HepG2 (cell line): ENCODE results near the gene BMF. TPM values are rescaled to one million over a fixed set of nuclear protein-coding genes. Genes with fewer than 3 reads are reported as not detected.

Source experiments
- DMAP1 ChIP-seq: IDR thresholded peaks from 2 replicates; pipeline ENCODE4 v1.6.1; 2016
- ETV5 ChIP-seq: IDR thresholded peaks from 2 replicates; pipeline ENCODE4 v1.6.1; 2018; ENCODE audit warnings: missing biosample characterization, missing genetic modification reagents, inconsistent platforms, borderline replicate concordance
- EZH2 ChIP-seq: conservative IDR thresholded peaks from 2 replicates; pipeline ENCODE4 v1.6.1; 2012; ENCODE audit warnings: mild to moderate bottlenecking, low read depth, low read length, moderate library complexity
- GATAD2A ChIP-seq: IDR thresholded peaks from 2 replicates; pipeline ENCODE4 v1.6.1; 2016
- HNF4A ChIP-seq: sonication (generic); formaldehyde crosslinking; IDR thresholded peaks from 2 replicates; pipeline ENCODE4 v1.4.0; 2020; ENCODE audit warnings: missing genetic modification reagents
- HOXD1 ChIP-seq: sonication (generic); formaldehyde crosslinking; IDR thresholded peaks from 2 replicates; pipeline ENCODE4 v1.5.0; 2020; ENCODE audit warnings: missing genetic modification reagents
- PAXIP1 ChIP-seq: sonication (generic); formaldehyde crosslinking; conservative IDR thresholded peaks from 2 replicates; pipeline ENCODE4 v1.4.0; 2020; ENCODE audit warnings: mild to moderate bottlenecking, missing genetic modification reagents, moderate library complexity
- PHF21A ChIP-seq: sonication (generic); formaldehyde crosslinking; IDR thresholded peaks from 2 replicates; pipeline ENCODE4 v1.5.0; 2020; ENCODE audit warnings: mild to moderate bottlenecking, missing genetic modification reagents
- REXO4 ChIP-seq: sonication (generic); formaldehyde crosslinking; IDR thresholded peaks from 2 replicates; pipeline ENCODE4 v1.8.0; 2022; ENCODE audit warnings: missing genetic modification reagents, mild to moderate bottlenecking, borderline replicate concordance
- SMAD3 ChIP-seq: sonication (generic); formaldehyde crosslinking; IDR thresholded peaks from 2 replicates; pipeline ENCODE4 v1.4.0; 2020; ENCODE audit warnings: missing genetic modification reagents
- SNAPC5 ChIP-seq: sonication (generic); formaldehyde crosslinking; IDR thresholded peaks from 2 replicates; pipeline ENCODE4 v1.8.1; 2023; ENCODE audit warnings: mild to moderate bottlenecking, missing genetic modification reagents, borderline replicate concordance
- SP2 ChIP-seq: sonication (generic); formaldehyde crosslinking; IDR thresholded peaks from 2 replicates; pipeline ENCODE4 v1.5.1; 2020; ENCODE audit warnings: mild to moderate bottlenecking, missing genetic modification reagents
- SSRP1 ChIP-seq: IDR thresholded peaks from 2 replicates; pipeline ENCODE4 v1.6.1; 2016; ENCODE audit warnings: control low read depth
- STAT5B ChIP-seq: sonication (generic); formaldehyde crosslinking; IDR thresholded peaks from 2 replicates; pipeline ENCODE4 v1.4.0; 2020; ENCODE audit warnings: missing genetic modification reagents
- TIGD3 ChIP-seq: sonication (generic); formaldehyde crosslinking; IDR thresholded peaks from 2 replicates; pipeline ENCODE4 v1.5.1; 2020; ENCODE audit warnings: mild to moderate bottlenecking, missing genetic modification reagents, borderline replicate concordance
- ZNF546 ChIP-seq: sonication (generic); formaldehyde crosslinking; conservative IDR thresholded peaks from 2 replicates; pipeline ENCODE4 v1.8.1; 2023; ENCODE audit warnings: mild to moderate bottlenecking, missing genetic modification reagents
- ZNF652 ChIP-seq: IDR thresholded peaks from 2 replicates; pipeline ENCODE4 v1.6.1; 2016; ENCODE audit warnings: low read depth, borderline replicate concordance
- ZNF777 ChIP-seq: sonication (generic); formaldehyde crosslinking; IDR thresholded peaks from 2 replicates; pipeline ENCODE4 v1.4.0; 2020; ENCODE audit warnings: missing genetic modification reagents
- ZNF782 ChIP-seq: sonication (generic); formaldehyde crosslinking; IDR thresholded peaks from 2 replicates; pipeline ENCODE4 v1.4.0; 2020; ENCODE audit warnings: missing genetic modification reagents, mild to moderate bottlenecking, borderline replicate concordance
- polyA plus RNA-seq, 8 experiments: library from polyadenylated mRNA; depleted of rRNA in 3 of 8; stranded (reverse) in 7 of 8; unstranded in 1 of 8; fragments of >200 nt; fragmentation: Illumina TruSeq in 4 of 8; extraction: Trizol in 4 of 8; gene quantifications; 2 replicates each; pipeline versions ENCODE4 v1.2.1 to v1.2.3, GENCODE V29; 2011 to 2016; ENCODE audit warnings: low read depth in 4 of 8, missing spikeins in 1 of 8, mixed read lengths in 1 of 8; ENCODE audit not compliant: insufficient read depth in 1 of 8
- total RNA-seq, 5 experiments: library from RNA; depleted of rRNA; stranded (reverse); fragments of >200 nt; fragmentation: Illumina TruSeq; extraction: Trizol; gene quantifications; 2 replicates each; pipeline ENCODE4 v1.2.3, GENCODE V29; 2016; ENCODE audit warnings: low read depth in 1 of 5

Gene BMF
- total and polyA plus RNA-seq, 2 of the 13 experiments (the other 11 are each of a cell fraction or from before 2014, with no cell fraction given), result 8.7 to 15.9 TPM

GRCh38 chr15:40038638-40039543 is 69.8 kb downstream of the BMF start, which contains the start of gene SRP14 (continued):
- 0 out of 2 replicates have a peak, but pooled peaks have one; percentile 18 for TF ChIP-seq REXO4 (CRISPR knock-in tag)
- TF ChIP-seq ZNF782 (CRISPR knock-in tag), result 0 out of 2 replicates have a peak, but pooled peaks have one; percentile 51
- TF ChIP-seq HNF4A (CRISPR knock-in tag), result no peak
- 0 out of 2 replicates have a peak, but pooled peaks have one; percentile 39 for TF ChIP-seq SNAPC5 (CRISPR knock-in tag)
- TF ChIP-seq GATAD2A (CRISPR knock-in tag), result peak; percentile 49
- 0 out of 2 replicates have a peak, but pooled peaks have one; percentile 73 for TF ChIP-seq TIGD3 (CRISPR knock-in tag)
- no peak for TF ChIP-seq HOXD1
- TF ChIP-seq ETV5 (CRISPR knock-in tag), result peak; percentile 65; the same call in 1 of the 2 replicates
- peak; percentile 96 for TF ChIP-seq SP2 (CRISPR knock-in tag)
- no peak for TF ChIP-seq EZH2
- no peak for TF ChIP-seq SSRP1 (CRISPR knock-in tag)
- TF ChIP-seq PAXIP1 (CRISPR knock-in tag), result peak; percentile 42; the same call in 1 of the 2 replicates
- peak; percentile 43; the same call in 1 of the 2 replicates for TF ChIP-seq ZNF777 (CRISPR knock-in tag)
- TF ChIP-seq ZNF546 (CRISPR knock-in tag), result peak; percentile 56; the same call in 1 of the 2 replicates
- 0 out of 2 replicates have a peak, but pooled peaks have one; percentile 10 for TF ChIP-seq ZNF652 (CRISPR knock-in tag)
- TF ChIP-seq STAT5B (CRISPR knock-in tag), result peak; percentile 35; the same call in 1 of the 2 replicates
- TF ChIP-seq DMAP1 (CRISPR knock-in tag), result peak; percentile 67
- TF ChIP-seq SMAD3 (CRISPR knock-in tag), result peak; percentile 22; the same call in 1 of the 2 replicates
- peak; percentile 40; the same call in 1 of the 2 replicates for TF ChIP-seq PHF21A (CRISPR knock-in tag)
